ENCODE data around the gene HS3ST3A1. TPM values are rescaled to one million over a fixed set of nuclear protein-coding genes. Genes with fewer than 3 reads are reported as not detected.

Gene HS3ST3A1
- total RNA-seq, 1 experiment from 2014 or later = not detected

DNA sequence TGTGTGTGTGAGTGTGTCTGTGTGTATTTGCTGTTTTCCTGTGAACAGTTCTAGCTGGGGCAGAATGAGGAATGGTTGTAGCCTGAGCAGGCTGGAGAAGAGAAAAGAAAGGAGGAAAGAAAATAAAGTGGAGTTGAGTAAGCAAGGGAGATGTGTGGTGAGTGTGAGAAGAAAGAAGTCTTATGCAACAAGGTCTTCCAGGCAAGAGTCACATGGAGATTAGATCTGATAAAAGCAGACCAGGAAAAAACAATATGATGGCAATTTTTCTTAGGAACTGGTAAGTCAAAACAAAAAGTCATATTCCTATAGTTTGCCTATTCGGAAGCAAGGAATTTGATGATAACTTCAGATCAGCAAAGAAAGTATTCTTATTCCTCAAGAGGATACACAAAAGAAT, 125.0 kb downstream of the HS3ST3A1 start:
- Histone ChIP-seq H3K79me2 (ENCODE audit: insufficient read depth, low read length) (no peaks in the 10 kb centered on the region), H3K4me2 (ENCODE audit: low read length) (no peak overlapping the region), H3K4me1 (ENCODE audit: control insufficient read depth in 1 of 2, insufficient read depth in 2 of 2, low read length in 2 of 2) (no peaks in the 10 kb centered on the region), H3K9me3 (ENCODE audit: control insufficient read depth in 1 of 2, insufficient read depth in 1 of 2, low read depth in 1 of 2, low read length in 2 of 2) (peaks cover 0 to 5% of the 10 kb centered on the region in 2 experiments; a peak in 1 of 4 replicates), H3K9ac (ENCODE audit: low read length) (no peak overlapping the region), H3K36me3 (ENCODE audit: control insufficient read depth in 1 of 2, insufficient read depth in 2 of 2, low read length in 2 of 2) (no peaks in the 10 kb centered on the region), H3K9me2 (ENCODE audit: insufficient read depth) (no peaks in the 10 kb centered on the region), H3K4me3 (replicated peaks in 1 of 2; ENCODE audit: low read depth in 1 of 2, low read length in 2 of 2) (no peak overlapping the region), H4K20me1 (ENCODE audit: insufficient read depth) (no peaks in the 10 kb centered on the region), H2AFZ (ENCODE audit: low read depth, low read length, poor library complexity, severe bottlenecking) (no peak overlapping the region), H3K27me3 (ENCODE audit: insufficient read depth, low read length) (no peaks in the 10 kb centered on the region), H3K27ac (ENCODE audit: low read depth, low read length) (no peak overlapping the region)
- ChIA-PET RAD21 (ENCODE audit: low non-redundant PET in 1 of 2, low total read pairs in 2 of 2, uncharacterized antibody in 2 of 2, unreplicated experiment in 2 of 2) (no interaction called here), POLR2A (no interaction called here), CTCF (no interaction called here)
- TF ChIP-seq EZH2 (IDR thresholded peaks at IDR 0.05) = no peak
- ATAC-seq (no peak), DNase-seq (ENCODE audit: low read depth, low spot score) (no peak)
- intact Hi-C loops (cut with micrococcal nuclease) = no loop called here
- no TSS peak for BruUV-seq (replicated peaks)

DNA sequence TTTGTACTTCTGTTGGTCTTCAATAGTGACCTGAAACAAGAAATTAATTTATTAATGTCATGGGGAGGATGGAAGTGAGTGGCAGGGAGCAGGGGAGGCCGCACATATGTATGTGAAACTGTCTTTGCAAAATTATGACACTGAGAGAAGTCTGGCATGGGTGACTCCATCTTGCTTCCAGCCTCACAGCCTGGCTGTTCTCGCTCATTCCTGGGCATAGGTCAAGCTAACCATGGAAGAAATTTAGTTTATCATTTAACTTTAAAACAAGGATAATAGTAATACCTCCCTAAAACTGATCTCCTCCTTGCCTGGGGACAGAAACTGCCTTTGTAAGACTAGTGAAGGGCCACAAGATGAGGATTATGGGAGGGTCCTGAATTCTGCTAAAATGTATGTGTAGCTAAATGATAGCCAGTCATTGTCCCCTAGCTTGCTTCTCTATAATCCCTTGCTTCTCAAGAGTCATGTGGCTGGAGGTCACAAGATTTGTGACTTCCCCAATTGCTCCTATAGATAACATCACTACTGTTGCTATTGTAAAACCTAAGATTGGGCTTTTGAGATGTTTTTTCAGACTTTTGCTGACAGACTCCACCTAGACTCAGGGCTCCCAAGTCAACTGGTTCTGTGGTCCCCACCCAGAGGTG, 126.0 kb downstream of the HS3ST3A1 start:
- ChIA-PET CTCF (no interaction called here), RAD21 (ENCODE audit: low non-redundant PET in 1 of 2, low total read pairs in 2 of 2, uncharacterized antibody in 2 of 2, unreplicated experiment in 2 of 2) (no interaction called here), POLR2A (no interaction called here)
- H3K9me2 ChIP-seq (ENCODE audit: insufficient read depth) = no peaks in the 10 kb centered on the region
- TF ChIP-seq SP1 (IDR thresholded peaks at IDR 0.05; ENCODE audit: low read depth) = no peak
- H3K9ac ChIP-seq (ENCODE audit: low read length) = no peak overlapping the region
- no peaks in the 10 kb centered on the region for H4K20me1 ChIP-seq (ENCODE audit: insufficient read depth)
- BruUV-seq (replicated peaks) = no TSS peak
- no peak overlapping the region for H3K27ac ChIP-seq (ENCODE audit: low read depth, low read length)
- H3K36me3 ChIP-seq (ENCODE audit: control insufficient read depth in 1 of 2, insufficient read depth in 2 of 2, low read length in 2 of 2) = no peaks in the 10 kb centered on the region
- no peak overlapping the region for H3K4me3 ChIP-seq (replicated peaks in 1 of 2; ENCODE audit: low read depth in 1 of 2, low read length in 2 of 2)
- no peaks in the 10 kb centered on the region for H3K79me2 ChIP-seq (ENCODE audit: insufficient read depth, low read length)
- no peaks in the 10 kb centered on the region for H3K4me1 ChIP-seq (ENCODE audit: control insufficient read depth in 1 of 2, insufficient read depth in 2 of 2, low read length in 2 of 2)
- H3K9me3 ChIP-seq (ENCODE audit: control insufficient read depth in 1 of 2, insufficient read depth in 1 of 2, low read depth in 1 of 2, low read length in 2 of 2) = no peaks in the 10 kb centered on the region
- DNase-seq (ENCODE audit: low read depth, low spot score) = no peak
- no peak overlapping the region for H3K4me2 ChIP-seq (ENCODE audit: low read length)
- intact Hi-C loops (cut with micrococcal nuclease) = no loop called here
- ATAC-seq = no peak
- H2AFZ ChIP-seq (ENCODE audit: low read depth, low read length, poor library complexity, severe bottlenecking) = no peak overlapping the region
- H3K27me3 ChIP-seq (ENCODE audit: insufficient read depth, low read length) = no peaks in the 10 kb centered on the region
